Measurements from ENCODE around the gene SLC7A9.
"Not testable (repeated sequence)": the region's sequence is repeated elsewhere in the genome, so short reads cannot be mapped to it uniquely, and the experiment has no call there.

The SLC7A9 gene

DNA sequence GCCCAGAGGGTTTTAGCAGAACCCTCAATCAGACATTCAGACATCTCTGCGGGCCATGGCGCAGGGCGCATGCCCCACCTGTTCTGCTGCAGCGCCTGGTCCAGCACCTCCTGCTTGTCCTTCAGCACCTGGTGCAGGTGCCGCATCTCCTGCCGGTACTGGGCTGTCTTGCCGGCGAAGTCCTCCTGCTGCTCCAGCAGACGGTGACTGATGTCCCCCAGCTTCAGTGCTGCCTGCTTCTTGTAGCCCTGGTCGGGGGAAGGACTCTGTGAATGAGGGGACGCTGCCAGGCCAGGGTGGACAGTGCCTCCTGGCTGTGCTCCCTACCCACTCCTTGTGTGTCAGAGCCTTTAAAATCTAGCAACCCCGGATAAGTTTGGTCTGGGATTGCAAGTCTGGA is 12.2 kb upstream of the SLC7A9 start:
- no peak for DNase-seq (ENCODE audit: low spot score)

DNA sequence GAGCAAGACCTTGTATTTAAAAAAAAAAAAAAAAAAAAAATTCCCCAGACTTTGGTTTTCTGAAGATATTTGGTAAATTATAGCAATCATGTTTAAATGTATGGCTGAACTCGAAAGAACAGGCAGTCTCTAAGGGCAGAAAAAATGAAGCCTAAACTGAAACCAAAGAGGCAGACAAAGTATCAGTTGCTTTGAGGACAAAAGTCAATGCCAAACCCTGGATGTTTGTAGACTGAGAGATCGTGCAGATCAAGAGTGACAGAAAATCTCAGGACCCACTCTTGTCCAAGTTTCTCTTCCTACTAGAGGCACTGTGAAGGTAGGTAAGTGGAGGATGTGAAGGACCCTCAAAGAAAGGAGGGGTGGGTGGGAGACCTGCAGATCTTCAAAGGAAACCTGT is 11.1 kb upstream of the SLC7A9 start:
- DNase-seq (ENCODE audit: low spot score), result no peak

DNA sequence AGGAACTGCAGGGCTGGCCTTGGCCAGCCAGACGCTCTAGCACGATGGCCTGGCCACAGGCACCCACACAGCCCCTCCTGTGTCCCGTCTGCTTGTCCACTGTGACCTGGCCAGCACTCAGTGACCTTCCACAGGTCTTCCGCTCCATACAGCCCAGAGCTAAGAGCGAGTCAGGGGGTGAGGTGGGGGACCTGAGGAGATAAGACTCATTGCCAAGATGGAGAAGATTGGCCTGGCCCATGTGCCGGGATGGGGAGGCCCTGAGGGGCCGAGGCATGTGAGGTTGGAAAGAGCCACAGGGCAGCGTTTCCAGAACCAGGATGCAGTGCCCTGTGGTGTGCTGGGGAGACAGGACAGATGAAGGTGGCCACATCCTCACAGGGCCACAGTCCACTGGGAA is 10.2 kb upstream of the SLC7A9 start:
- no peak for DNase-seq (ENCODE audit: low spot score)

DNA sequence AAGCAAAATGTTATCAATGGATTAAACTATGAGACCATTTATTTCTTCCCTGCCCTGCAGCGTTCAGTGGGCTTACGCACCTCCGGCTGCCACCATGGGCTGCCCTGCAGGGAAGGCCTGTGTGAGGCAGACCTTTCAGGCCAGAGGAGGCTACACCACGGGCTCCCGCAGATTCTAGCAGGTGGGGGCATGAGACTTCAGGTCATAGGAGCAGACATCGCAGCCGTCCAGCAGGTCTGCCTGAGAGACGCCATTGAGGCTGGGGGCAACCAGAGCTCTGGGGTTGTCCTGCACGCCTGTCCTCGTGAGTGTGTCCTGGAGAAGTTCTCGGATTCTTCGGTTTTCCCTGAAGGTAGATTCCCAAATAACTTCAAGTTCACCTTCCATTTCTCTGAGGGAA is 9.4 kb upstream of the SLC7A9 start:
- DNase-seq (ENCODE audit: low spot score), result no peak

DNA sequence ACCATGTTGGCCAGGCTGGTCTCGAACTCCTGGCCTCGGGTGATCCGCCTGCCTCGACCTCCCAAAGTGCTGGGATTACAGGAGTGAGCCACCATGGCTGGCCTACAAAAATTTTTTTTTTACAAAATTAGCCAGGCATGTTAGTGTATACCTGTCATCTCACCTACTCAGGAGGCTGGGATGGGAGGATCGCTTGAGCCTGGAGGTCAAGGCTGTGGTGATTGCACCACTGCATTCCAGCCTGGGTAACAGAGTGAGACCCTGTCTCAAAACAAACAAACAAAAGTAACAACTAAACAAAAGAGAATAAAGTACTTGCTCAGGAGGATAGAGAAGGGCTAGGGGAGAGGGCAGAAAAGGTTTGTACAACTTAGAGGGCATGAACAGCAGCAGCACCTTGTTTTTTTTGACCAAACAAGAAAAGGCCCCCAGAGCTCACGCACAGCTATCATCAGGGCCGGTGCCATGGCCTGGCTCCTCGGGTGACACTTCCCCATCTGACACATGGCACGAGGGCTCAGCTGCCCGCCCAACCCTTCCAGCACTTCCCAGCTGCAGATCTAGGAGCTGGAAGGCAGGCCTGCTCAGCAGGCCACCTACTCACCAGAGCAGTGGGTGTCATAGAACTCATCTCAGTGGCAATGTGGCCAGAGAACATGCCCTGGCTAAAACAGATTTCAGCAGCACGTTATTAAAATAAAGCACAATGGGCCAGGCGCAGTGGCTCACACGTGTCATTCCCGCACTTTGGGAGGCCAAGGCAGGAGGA is 8.6 kb upstream of the SLC7A9 start:
- no peak for DNase-seq (ENCODE audit: low spot score)

DNA sequence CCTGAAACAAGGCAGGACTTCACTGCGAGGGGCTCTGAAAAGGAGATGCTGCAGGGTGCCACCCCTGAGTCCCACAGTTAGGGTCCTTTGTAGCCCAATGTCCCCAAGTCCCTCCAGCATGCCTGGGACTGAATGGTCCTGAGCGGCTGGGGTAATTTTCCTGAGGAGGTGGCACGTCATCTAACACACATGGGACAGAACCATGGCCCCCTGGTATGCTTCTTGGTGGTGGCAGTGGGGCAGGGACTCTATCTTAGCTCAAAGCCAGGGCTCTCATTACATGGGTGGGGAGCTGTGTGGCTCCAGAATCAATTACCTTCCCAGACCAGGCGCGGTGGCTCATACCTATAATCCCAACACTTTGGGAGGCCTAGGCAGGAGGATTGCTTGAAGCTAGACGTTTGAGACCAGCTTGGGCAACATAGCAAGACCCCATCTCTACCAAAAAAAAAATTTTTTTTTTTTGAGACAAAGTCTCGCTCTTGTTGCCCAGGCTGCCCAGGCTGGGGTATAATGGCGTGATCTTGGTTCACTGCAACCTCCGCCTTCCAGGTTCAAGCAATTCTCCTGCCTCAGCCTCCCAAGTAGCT is 7.9 kb upstream of the SLC7A9 start:
- no peak for DNase-seq (ENCODE audit: low spot score)

DNA sequence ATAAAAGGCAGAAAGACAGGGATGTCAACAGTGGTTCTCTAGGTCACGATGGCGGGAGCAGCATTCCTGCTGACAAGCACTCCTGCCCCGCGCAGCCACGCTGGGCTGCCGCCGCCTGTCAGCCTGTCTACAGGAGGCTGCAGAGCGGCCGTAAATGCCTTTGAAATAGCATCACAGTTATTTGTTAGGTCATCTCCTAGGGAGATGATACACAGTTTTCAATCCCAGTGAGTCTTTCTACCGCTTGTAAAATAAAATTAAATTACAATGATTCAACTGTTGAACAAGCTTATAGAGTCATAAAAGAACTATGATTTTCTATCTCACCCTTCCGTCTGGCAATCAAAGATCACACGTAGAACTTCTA is 7.3 kb upstream of the SLC7A9 start:
- no peak for DNase-seq (ENCODE audit: low spot score)

DNA sequence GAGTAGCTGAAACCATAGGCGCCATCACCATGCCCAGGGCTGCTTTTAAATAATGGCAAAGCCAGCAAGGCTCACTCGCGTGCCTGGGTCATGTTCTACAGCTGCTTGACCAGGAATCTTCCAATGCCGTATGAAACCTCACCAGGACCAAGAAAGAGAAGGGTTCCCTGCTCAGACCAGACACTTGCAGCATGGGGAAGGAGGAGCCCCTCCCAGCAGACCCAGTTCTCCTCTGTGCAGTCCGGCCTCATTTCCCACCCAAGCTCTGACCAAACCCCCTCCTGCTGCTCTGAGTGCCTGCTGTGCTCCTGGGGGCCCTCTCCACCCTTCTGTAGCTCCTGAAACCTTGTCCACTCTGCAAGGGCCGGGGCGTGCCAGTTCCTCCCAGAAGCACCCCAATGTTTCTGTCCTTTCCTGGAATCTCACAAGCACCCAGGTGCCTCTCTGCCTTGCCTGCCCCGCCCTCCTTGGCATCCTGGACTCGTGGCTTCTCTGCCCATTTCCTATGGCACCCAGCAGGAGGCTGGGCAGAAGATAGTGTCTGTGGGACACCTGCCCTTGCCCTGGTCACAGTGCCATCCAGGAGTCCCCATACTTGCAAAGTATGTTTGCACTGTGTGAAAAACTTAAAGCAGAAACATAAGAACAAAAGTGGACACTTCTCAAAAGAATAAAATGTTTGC is 6.8 kb upstream of the SLC7A9 start:
- DNase-seq (ENCODE audit: low spot score), result no peak

DNA sequence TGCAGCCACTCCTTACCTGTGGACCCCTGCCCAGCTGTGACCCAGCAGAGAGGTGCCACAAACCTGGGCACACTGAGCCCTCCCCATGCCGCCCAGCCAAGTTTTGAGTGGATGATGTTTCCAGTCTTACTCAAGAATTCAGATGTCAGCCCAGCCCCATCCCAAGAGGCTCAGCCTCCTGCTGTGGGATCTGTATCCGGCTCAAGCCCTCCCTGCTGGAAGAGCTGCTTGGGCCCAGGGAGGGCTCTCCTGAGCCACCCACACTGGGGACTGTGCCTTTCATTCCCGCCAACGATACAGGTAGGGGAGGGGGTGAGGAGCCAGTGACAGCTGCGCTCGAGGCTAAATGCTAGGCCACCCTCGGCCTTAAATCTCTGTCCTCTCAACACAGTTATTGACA is 5.9 kb upstream of the SLC7A9 start:
- DNase-seq (ENCODE audit: low spot score), result no peak

DNA sequence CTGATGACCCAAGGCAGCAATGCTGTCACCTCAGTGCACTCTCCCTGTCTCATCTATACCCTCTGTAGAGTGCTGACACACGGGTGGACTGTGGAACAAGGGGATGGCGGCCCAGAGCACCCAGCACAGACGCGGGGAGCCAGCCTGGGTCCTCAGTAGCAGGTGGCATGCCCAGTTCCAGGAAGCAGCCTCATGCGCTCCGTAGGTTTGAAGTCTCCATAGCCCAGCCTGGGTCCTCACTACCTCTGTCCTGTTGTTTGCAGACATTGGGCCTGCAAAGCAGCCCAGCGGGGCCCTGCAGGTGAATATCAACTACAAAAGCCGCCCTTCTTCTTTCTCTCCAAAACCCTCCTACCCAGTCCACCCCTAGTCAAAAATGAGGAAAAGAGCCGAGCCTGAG is 5.0 kb upstream of the SLC7A9 start:
- DNase-seq (ENCODE audit: low spot score), result no peak

DNA sequence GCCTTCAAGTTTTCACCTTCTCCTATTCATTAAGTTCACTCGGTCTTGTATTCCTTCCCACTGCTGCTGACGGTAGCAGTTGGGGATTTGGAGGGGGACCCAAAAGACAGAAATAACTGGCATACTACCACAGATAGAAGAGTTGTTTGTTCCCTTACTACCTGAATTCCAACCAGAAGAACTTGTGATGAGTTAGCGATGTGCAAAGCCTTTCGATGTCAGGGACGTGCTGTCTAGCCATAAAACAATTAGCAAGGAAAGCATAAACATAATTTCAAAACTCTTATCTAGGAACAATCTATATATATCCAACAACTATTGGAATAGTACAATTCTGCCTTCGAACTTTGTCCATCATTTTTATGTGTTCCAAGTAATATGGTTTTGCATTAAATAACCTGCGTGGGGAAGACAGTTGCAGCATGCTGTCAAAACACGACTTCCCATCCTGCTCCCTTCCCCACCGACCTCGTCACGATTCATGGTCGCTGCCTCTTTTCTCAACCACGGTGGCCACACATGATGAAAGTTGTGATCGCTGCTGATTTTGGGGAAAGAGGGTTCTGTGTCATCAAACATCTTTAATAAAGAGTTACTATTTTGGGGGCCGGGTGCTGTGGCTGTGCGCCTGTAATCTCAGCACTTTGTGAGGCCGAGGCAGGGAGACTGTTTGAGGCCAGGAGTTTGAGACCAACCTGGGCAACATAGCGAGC is 3.8 kb upstream of the SLC7A9 start:
- no peak for DNase-seq (ENCODE audit: low spot score)

DNA sequence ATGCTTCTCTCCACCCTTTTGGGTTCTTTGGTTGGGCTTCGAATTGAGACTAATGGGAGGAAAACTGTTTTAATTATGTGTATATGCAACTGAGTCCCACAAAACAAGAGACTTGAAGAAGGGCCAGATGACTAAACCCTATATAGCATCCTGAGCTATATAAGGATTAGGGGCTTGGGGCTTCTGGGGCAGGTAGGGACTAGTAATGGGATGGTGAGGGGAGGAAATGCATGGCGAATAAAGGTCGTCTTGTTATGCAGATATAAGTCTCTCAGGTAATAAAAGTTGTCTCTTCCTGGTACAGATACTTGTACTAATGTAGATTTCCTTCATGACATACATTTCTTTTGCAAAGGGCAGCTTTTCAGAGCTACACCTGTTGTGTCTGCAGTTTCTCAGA is 2.8 kb upstream of the SLC7A9 start:
- DNase-seq (ENCODE audit: low spot score), result no peak

DNA sequence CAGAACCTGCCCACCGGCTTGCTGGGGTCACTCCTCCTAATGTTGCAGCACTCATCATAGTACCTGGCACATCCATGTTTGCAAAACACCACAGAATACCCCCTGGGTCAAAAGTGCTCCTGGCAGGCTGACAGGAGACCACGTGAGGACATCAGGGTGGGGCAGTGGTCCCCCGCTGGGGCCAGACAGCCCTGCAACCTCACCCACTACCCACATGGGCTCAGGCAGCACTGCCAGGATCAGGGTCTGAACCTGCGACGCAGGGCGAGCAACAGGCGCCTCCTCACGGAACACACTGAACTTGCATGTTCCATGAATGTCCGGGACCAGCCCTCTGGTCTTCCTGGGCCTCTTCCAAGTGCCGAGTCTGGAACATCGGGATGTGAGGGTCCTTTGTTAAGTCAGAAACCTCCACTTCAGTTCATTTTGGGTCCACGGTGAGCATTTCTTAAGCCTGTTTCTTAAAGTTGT is 1.4 kb upstream of the SLC7A9 start:
- DNase-seq (ENCODE audit: low spot score), result no peak

DNA sequence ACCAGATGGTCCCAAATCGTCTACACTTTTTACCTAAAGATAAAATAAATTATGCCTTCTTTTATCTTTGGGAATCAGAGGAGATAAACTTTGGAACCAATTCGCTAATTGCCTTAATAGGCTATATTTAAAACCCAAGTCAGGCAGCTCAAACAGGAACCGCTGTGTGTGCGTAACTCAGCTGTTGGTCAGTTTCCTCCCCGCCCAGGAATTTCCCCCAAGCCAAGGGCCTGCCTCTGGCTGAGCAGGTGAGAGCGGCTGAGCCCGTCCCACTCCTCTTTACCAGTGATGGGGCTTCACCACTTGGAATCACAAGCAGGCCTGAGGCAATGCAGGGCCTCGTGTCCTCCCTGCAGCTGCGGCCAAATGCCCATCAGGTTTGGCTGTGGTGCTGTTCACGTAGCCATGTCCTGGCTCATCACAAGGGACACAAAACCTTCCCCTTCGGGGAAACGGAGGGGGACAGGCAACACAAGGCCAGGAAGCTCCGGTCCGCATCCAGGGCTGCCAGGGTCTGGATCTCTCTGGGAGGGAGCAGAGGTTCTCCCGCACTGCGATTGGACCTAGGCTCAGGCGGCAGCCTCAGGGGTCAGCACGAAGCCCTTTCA is 503 bp upstream of the SLC7A9 start:
- DNase-seq (ENCODE audit: low spot score), result no peak

DNA sequence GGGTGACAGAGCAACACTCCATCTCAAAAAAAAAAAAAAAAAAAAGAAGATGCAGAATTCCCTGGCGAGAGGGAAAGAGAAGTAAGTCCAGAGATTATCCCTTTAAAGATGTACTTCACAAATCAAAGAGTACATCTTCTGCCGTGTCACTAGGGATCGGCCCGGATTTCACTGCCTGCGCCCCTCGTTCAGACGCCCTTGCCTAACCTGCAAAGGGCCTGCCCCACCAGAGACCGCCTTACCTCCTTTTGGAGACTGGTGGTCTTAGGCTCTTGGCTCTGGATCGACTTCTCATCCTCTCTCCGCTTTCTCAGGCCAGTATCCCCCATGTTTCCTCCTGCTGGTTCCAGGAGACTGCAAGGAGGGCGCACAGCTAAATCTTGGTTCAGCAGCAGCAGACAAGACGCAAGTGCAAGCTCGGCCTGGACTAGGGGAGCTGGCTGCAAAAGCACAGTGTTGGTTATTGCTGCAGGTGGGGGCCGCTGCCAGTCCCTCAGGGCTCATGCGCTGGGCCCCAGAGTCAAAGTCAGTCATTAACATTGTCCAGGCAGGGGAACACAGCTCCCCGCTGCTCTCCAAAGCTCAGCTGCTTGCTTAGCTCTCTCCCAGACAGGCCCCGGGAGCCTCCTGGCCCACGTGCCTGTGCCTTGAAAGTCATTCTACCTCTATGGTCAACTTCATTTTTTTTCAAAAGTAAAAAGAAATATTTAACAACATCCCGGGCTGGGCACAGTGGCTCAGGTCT is 1.2 kb downstream of the SLC7A9 start:
- DNase-seq (ENCODE audit: low spot score), result no peak

DNA sequence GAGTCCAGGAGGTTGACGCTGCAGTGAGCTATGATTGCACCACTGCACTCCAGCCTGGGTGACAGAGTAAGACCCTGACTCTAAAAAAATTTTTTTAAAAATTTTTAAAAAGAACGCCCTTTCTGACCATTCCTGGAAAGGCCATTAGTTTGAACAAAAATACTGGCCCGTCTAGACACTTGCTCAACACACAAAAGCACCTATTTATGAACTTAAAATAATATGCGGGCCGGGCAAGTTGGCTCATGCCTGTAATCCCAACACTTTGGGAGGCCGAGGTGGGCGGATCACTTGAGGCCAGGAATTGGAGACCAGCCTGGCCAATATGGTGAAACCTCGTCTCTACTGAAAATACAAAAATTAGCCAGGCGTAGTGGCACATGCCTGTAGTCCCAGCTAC is 2.1 kb downstream of the SLC7A9 start:
- not testable (repeated sequence) for DNase-seq (ENCODE audit: low spot score)

DNA sequence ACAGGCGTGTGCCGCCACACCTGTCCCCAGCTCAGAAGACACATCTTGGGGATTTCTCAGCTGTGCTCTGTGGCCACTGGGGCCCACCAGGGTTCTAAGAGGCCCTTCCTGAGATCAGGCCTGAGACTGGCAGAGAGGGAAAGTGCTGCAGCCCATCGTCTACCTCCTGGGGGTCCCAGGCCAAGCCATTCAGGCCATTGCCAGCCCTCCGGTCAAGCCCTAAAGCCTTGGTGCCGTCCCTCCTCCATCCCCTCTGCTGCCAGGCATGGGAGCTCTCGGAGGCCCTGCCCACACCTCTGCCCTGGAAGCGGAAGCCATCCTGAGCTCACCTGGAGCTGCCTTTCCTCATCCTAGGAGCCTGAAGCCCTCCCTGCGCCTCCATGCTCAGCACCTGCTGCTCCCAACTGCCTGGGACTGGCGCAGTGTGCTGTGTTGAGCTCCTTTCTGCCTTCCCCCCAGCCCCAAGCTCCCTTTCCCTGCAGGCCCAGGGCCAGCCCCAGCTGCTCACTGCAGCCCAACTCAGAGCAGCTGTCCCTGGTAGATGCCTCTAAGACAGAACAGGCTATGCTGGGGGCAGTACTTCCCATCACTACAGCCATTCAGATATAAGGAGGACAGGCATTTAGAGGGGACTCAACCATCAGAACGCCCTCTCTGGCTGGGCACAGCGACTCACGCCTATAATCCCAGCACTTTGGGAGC is 2.9 kb downstream of the SLC7A9 start:
- DNase-seq (ENCODE audit: low spot score), result no peak

DNA sequence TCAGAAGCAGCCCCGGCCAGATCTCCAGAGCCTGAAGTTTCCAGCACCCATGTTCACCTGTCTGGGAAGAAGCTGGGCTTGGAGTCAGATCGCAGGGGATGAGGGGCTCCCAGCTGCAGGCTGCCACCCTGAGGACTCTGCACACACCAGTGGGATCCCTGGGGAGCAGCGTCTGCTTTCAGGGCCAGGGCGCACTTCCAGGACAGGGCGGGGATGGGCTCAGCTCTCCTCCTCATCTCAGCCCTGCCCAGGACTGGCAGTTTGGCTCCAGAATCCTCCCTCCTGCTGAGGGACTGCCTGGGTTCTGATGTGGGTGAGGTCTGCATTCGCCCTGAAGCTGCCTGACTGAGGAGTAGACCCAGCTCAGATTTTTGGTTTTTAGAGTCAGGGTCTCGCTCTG is 3.5 kb downstream of the SLC7A9 start:
- DNase-seq (ENCODE audit: low spot score), result no peak

DNA sequence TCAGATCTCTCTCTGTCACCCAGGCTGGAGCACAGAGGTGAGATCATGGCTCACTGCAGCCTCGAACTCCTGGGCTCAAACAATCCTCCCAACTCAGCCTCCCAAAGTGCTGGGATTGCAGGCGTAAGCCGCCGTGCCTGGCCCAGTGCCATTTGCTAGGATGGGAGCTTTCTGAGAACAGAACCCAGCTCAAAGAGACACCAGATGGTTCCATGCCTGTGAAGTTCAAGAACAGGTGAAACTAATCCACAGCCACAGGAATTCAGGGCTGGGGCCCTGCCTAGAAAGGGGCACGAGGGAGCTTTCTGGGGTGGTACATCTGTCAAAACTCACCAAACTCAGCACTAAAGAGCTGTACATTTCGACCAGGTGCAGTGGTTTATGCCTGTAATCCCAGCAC is 4.2 kb downstream of the SLC7A9 start:
- no peak for DNase-seq (ENCODE audit: low spot score)

DNA sequence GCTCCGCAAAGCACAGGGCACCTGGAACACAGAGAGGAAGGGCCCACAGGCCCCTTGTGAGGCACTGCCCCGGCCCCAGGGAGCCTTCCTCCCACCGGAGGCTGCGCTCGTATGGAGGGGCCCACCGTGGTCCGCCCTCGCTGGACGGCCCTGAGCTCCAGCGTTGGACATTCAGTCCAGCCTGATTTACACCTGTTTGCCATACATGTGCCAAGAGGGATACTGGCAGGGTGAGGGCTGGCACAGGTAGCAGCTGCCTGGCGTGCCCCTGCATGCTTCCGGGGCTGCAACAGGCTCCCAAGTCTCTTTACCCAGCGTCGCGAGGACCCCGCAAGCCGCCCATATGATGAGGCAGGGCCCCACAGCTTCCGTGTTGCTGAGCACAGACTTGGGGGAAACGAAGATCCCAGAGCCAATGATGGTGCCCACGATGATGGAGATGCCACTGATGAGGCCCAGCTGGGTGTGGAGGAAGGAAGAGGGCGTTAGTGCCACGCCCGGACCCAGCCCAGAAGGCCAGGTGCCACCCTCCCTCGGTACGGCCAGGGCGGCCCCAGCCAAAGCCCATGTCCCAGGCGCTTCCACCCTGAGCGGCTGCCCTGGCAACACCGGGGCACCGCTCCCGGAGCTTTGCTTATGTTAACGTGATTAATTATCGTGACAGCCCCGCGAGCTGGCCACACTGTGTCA is 5.1 kb downstream of the SLC7A9 start:
- DNase-seq (ENCODE audit: low spot score), result no peak

Measured in hematopoietic multipotent progenitor cell treated with erythropoietin and hydrocortisone succinate and interleukin-3 and kit ligand, for 17 days (in vitro differentiated cells).